Gastrocnemius medialis (tissue), 4 donors: ENCODE measurements around the gene FASTK. TPM values are rescaled to one million over a fixed set of nuclear protein-coding genes. Genes with fewer than 3 reads are reported as not detected.

Source experiments
- ATAC-seq, 2 donors: fragments of 150-250 bp; one replicate each; pipeline ENCODE4 v1.9.1; 2016
- DNase-seq, 2 donors: peaks; one replicate each; pipeline ENCODE4 v3.0.0-alpha.2; 2019
- H3K27ac ChIP-seq, 4 donors: fragments of 200-600 bp; sonication (generic); 1 replicate in 1 of 4; 2 replicates in 3 of 4; pipeline ENCODE4 v1.5.1; 2016 to 2018; ENCODE audit warnings: mild to moderate bottlenecking in 2 of 4, moderate library complexity in 1 of 4
- H3K27me3 ChIP-seq, 3 donors: fragments of 200-600 bp; sonication (generic) in 2 of 3; 1 replicate in 1 of 3; 2 replicates in 2 of 3; pipeline versions ENCODE4 v1.5.1 to v1.6.0; 2016 to 2019; ENCODE audit warnings: mild to moderate bottlenecking in 1 of 3, moderate library complexity in 1 of 3
- H3K36me3 ChIP-seq, 2 donors: fragments of 200-600 bp; sonication (generic) in 1 of 2; one replicate each; pipeline ENCODE4 v1.5.1; 2017 to 2018
- H3K4me1 ChIP-seq, 2 donors: fragments of 200-600 bp; sonication (generic) in 1 of 2; one replicate each; pipeline ENCODE4 v1.5.1; 2016 to 2017; ENCODE audit warnings: mild to moderate bottlenecking in 2 of 2
- H3K4me3 ChIP-seq, 4 donors: fragments of 200-600 bp; sonication (generic) in 3 of 4; 1 replicate in 1 of 4; 2 replicates in 3 of 4; pipeline ENCODE4 v1.5.1; 2016 to 2019; ENCODE audit warnings: mild to moderate bottlenecking in 2 of 4
- H3K9me3 ChIP-seq, 3 donors: fragments of 200-600 bp; sonication (generic) in 2 of 3; 1 replicate in 1 of 3; 2 replicates in 2 of 3; pipeline ENCODE4 v1.5.1; 2016 to 2019
- POLR2A ChIP-seq, 2 donors: fragments of 450-650 bp; IDR thresholded peaks; one replicate each; pipeline ENCODE4 v1.6.1; 2017; ENCODE audit warnings: antibody characterized with exemption in 2 of 2, mild to moderate bottlenecking in 2 of 2, moderate library complexity in 2 of 2
- in situ Hi-C, 4 donors: fragments of 200-750 bp; cut with MboI; loops; one replicate each; pipeline versions ENCODE4 v1.15.0 to v1.8.0; 2017; ENCODE audit warnings: low sequenced_read_pairs in 4 of 4
- intact Hi-C: fragments of 100-400 bp; cut with DNase I; formaldehyde crosslinking; loops from one replicate; pipeline ENCODE4 v1.15.1; 2023; ENCODE audit warnings: low total_unique reads
- total RNA-seq, 4 donors: library from RNA; depleted of rRNA; stranded (reverse); fragments of >200 nt; gene quantifications; one replicate each; pipeline versions ENCODE4 v1.1.0 to v1.2.3, GENCODE V29; 2016
- TF ChIP-seq, protein P1 (sequence below), 5 experiments: fragments of 450-650 bp in 3 of 5; fragments of 200-600 bp in 2 of 5; sonication (generic) in 2 of 5; IDR thresholded peaks in 4 of 5; conservative IDR thresholded peaks in 1 of 5; 1 replicate in 4 of 5; 2 replicates in 1 of 5; pipeline ENCODE4 v1.5.1; 2016 to 2019; ENCODE audit warnings: antibody characterized with exemption in 5 of 5, mild to moderate bottlenecking in 3 of 5, moderate library complexity in 3 of 5

The FASTK gene
- total RNA-seq, 4 donors from 2014 or later, result 108 to 181 (median 141) TPM

DNA sequence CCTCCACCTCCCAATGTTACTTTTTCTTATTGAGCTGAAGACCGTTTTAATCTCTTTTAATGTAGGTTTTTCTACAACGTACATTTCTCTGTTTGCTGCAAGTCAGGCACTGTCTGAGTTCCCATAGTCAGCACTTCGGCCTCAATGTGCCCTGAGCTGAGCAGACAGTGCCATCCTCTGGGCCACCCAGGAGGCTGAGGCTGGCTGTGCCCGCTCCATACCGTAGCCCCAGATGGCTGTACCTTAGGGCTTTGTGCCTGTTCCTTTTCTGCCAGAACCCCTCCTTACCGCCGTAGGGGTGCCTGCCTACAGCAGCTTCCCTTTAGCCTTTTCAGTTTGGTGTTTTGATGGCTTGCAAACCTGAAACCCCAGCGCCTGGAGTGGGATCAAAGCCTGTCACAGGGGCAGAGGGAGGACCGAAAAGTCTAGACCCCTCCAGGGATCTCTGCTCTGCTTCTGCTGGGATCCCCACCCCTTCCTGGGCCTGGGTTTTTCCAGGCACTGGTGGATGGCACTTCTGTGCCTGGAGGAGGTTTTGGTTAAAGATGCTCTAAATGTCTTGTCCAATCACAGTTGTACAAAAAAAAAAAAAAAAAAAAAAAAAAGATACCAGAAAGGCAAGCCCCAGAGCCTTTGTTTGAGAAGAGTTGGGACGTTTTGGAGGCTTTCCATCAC lies 14.7 kb upstream of the FASTK start:
- no peak for TF ChIP-seq POLR2A (IDR thresholded peaks at IDR 0.05)
- TF ChIP-seq, protein P1, sequence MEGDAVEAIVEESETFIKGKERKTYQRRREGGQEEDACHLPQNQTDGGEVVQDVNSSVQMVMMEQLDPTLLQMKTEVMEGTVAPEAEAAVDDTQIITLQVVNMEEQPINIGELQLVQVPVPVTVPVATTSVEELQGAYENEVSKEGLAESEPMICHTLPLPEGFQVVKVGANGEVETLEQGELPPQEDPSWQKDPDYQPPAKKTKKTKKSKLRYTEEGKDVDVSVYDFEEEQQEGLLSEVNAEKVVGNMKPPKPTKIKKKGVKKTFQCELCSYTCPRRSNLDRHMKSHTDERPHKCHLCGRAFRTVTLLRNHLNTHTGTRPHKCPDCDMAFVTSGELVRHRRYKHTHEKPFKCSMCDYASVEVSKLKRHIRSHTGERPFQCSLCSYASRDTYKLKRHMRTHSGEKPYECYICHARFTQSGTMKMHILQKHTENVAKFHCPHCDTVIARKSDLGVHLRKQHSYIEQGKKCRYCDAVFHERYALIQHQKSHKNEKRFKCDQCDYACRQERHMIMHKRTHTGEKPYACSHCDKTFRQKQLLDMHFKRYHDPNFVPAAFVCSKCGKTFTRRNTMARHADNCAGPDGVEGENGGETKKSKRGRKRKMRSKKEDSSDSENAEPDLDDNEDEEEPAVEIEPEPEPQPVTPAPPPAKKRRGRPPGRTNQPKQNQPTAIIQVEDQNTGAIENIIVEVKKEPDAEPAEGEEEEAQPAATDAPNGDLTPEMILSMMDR (IDR thresholded peaks at IDR 0.05 in 4 of 5, conservative IDR thresholded peaks at IDR 0.05 in 1 of 5), result no peak
- no peak overlapping the region for H3K27ac ChIP-seq
- no peak overlapping the region for H3K4me3 ChIP-seq
- intact Hi-C loops, result no loop called here
- peaks cover 0 to 4% of the 10 kb centered on the region in 2 donors for H3K36me3 ChIP-seq
- peaks cover 5 to 11% of the 10 kb centered on the region in 2 donors for H3K4me1 ChIP-seq
- H3K9me3 ChIP-seq, result no peaks in the 10 kb centered on the region
- H3K27me3 ChIP-seq, result no peaks in the 10 kb centered on the region
- ATAC-seq, result no peak
- in situ Hi-C loops, result no loop called here
- no peak for DNase-seq

DNA sequence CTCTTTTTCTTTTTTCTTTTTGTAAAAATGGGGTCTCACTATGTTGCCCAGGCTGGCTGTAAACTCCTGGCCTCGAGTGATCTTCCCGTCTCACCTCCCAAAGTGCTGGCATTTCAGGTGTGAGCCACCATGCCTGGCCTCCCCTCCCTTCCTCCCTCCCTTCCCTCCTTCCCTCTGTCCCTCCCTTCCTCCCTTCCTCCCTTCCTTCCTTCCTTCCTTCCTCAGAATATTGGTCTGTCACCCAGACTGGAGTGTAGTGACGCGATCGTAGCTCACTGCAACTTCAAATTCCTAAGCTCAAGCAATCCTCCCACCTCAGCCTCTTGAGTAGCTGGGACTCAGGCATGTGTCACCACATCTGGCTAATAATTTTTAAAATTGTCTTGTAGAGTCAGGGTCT lies 14.1 kb upstream of the FASTK start:
- H3K27ac ChIP-seq, result no peak overlapping the region
- DNase-seq (no peak), ATAC-seq (no peak)
- H3K27me3 ChIP-seq, result no peaks in the 10 kb centered on the region
- H3K4me3 ChIP-seq, result no peak overlapping the region
- H3K9me3 ChIP-seq, result no peaks in the 10 kb centered on the region
- in situ Hi-C loops (no loop called here), intact Hi-C loops (no loop called here)
- H3K36me3 ChIP-seq, result peaks cover 0 to 4% of the 10 kb centered on the region in 2 donors
- TF ChIP-seq, protein P1 (IDR thresholded peaks at IDR 0.05 in 4 of 5, conservative IDR thresholded peaks at IDR 0.05 in 1 of 5), result no peak
- TF ChIP-seq POLR2A (IDR thresholded peaks at IDR 0.05), result no peak
- peaks cover 9 to 13% of the 10 kb centered on the region in 2 donors for H3K4me1 ChIP-seq

GRCh38 chr7:151093748-151094147 lies 13.1 kb upstream of the FASTK start:
- Histone ChIP-seq H3K4me1 (peaks cover 18 to 19% of the 10 kb centered on the region in 2 donors), H3K27ac (no peak overlapping the region), H3K4me3 (no peak overlapping the region), H3K27me3 (no peaks in the 10 kb centered on the region), H3K9me3 (no peaks in the 10 kb centered on the region), H3K36me3 (peaks cover 0 to 4% of the 10 kb centered on the region in 2 donors)
- intact Hi-C loops, result no loop called here
- in situ Hi-C loops, result no loop called here
- TF ChIP-seq, protein P1 (IDR thresholded peaks at IDR 0.05 in 4 of 5, conservative IDR thresholded peaks at IDR 0.05 in 1 of 5), result no peak
- no peak for TF ChIP-seq POLR2A (IDR thresholded peaks at IDR 0.05)
- ATAC-seq (no peak), DNase-seq (no peak)

GRCh38 chr7:151091988-151092387 lies 11.4 kb upstream of the FASTK start:
- Histone ChIP-seq H3K4me3 (no peak overlapping the region), H3K36me3 (peaks cover 0 to 4% of the 10 kb centered on the region in 2 donors), H3K9me3 (no peaks in the 10 kb centered on the region), H3K27me3 (no peaks in the 10 kb centered on the region), H3K4me1 (peaks cover 29 to 31% of the 10 kb centered on the region in 2 donors), H3K27ac (no peak overlapping the region)
- ATAC-seq (no peak), DNase-seq (no peak)
- in situ Hi-C loops (no loop called here), intact Hi-C loops (no loop called here)
- TF ChIP-seq, protein P1 (IDR thresholded peaks at IDR 0.05 in 4 of 5, conservative IDR thresholded peaks at IDR 0.05 in 1 of 5), result no peak

DNA sequence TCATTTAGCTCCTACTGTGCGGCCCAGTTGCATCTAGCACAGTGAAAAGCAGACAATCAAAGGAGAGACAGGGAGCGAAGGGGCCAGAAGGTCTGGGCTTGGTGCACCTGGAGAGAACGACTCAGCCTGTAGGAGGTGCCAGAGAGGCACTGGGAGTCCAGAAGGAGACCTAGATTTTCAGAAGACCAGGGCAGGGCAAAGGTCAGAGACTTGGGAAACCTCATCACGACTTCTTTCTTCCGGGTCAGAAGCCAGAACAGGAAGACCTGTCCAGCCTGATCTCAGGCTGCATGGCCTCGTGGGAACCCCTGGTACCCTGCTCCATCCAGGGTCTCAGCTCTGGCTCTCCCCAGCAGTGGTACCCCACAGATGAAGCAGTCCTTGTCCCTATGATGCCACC lies 10.8 kb upstream of the FASTK start:
- in situ Hi-C loops (no loop called here), intact Hi-C loops (no loop called here)
- Histone ChIP-seq H3K36me3 (peaks cover 0 to 4% of the 10 kb centered on the region in 2 donors), H3K9me3 (no peaks in the 10 kb centered on the region), H3K4me3 (no peak overlapping the region), H3K4me1 (peaks cover 29 to 31% of the 10 kb centered on the region in 2 donors), H3K27me3 (no peaks in the 10 kb centered on the region), H3K27ac (no peak overlapping the region)
- ATAC-seq, result no peak
- no peak for DNase-seq
- TF ChIP-seq, protein P1 (IDR thresholded peaks at IDR 0.05 in 4 of 5, conservative IDR thresholded peaks at IDR 0.05 in 1 of 5), result peak in 2 of 5 experiments; percentile 26 to 36
- TF ChIP-seq POLR2A (IDR thresholded peaks at IDR 0.05), result no peak
